Loucy (cell line): ENCODE data around the gene RGS12.

Source experiments
- CTCF ChIP-seq: fragments of 200-600 bp; sonication (generic); conservative IDR thresholded peaks from 2 replicates; pipeline ENCODE4 v1.5.1; 2014; ENCODE audit warnings: mild to moderate bottlenecking, antibody characterized with exemption, low read length
- EZH2phosphoT487 ChIP-seq: fragments of 200-600 bp; IDR thresholded peaks from 2 replicates; pipeline ENCODE4 v1.6.1; 2018; ENCODE audit warnings: antibody characterized with exemption, mild to moderate bottlenecking, moderate library complexity, borderline replicate concordance

GRCh38 chr4:3302173-3302785, 9.5 kb downstream of the RGS12 start:
- TF ChIP-seq CTCF: no peak
- no peak for TF ChIP-seq EZH2phosphoT487
